ENCODE data around the gene VSTM1. TPM values are rescaled to one million over a fixed set of nuclear protein-coding genes. Genes with fewer than 3 reads are reported as not detected.
"Not testable (repeated sequence)": the region's sequence is repeated elsewhere in the genome, so short reads cannot be mapped to it uniquely, and the experiment has no call there.

VSTM1 gene
- total RNA-seq, 1 donor from 2014 or later: not detected

- DNase-seq (ENCODE audit: low spot score): no peak
Observed at GRCh38 chr19:54073829-54074228, 10.1 kb upstream of the VSTM1 start.

- DNase-seq (ENCODE audit: low spot score): no peak
Observed at GRCh38 chr19:54069470-54069869, 5.8 kb upstream of the VSTM1 start.

DNA sequence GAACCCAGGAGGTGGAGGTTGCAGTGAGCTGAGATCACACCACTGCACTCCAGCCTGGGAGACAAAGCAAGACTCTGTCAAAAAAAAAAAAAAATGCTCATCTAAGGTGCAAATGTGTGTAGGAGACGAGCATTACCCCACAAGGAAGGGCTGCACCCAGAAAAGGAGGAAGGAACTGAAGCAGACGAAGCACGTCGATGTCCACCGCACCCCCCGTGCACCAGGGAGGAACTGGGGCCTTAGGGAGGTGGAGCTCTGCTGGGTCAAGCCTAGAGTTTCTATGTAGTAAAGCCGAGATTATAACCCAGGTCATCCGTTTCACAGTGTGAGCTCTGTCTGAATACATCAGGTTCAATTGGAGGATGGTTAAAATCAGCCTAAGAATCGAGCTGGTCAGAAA is 1.1 kb downstream of the VSTM1 start:
- no peak for DNase-seq (ENCODE audit: low spot score)

DNA sequence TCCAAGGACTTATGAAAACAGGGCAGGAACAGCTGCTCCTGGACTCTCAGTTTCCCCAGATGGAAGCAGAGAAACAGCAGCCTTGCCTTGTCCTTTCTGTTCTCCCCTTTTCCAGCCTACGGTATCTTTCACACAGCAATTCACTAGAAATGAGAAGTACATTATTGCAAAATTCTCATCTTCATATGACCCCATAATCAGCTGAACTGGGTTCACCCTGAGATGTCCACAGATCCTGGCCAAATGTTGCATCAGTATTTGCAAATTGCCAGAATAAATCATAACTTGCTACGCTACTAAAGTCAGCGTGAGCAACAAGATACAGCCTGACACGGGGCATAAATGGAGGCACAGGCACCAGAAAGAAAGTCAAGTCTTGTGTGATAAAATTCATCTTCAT is 16.1 kb downstream of the VSTM1 start:
- no peak for DNase-seq (ENCODE audit: low spot score)

DNA sequence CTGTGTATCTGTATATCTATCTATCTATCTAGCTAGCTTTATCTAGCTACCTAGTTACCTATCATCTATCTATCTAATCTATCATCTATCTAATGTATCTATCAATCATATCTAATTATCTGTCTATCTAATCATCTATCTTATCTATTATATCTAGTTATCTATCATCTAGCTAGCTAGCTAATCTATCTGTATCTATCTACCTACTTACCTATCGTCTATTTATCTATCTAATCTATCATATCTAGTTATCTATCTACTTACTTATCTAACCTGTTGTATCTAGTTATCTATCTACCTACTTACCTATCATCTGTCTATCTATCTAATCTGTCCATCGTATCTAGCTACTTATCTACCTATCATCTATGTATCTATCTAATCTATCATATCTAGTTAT is 17.9 kb downstream of the VSTM1 start:
- DNase-seq (ENCODE audit: low spot score): no peak

- DNase-seq (ENCODE audit: low spot score): no peak
Observed at GRCh38 chr19:54042989-54043388, 20.7 kb downstream of the VSTM1 start.

GRCh38 chr19:54041969-54042606 is 21.6 kb downstream of the VSTM1 start:
- DNase-seq (ENCODE audit: low spot score): no peak

DNA sequence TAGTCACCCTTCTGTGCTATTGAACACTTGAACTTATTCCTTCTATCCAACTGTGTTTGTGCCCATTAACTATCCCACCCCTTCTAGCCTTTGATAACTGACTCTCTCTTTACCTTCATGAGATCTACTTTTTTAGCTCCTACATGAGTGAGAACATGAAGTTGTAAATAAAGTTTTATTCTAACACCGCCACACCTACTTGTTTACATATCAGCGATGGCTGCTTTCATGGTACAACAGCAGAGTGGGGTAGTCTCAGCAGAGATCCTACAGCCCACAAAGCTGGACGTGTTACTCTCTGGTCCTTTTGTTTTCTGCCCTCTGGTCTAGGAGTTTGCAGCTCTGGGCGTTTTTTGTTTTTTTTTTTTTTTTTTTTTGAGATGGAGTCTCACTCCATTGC is 23.7 kb downstream of the VSTM1 start:
- DNase-seq (ENCODE audit: low spot score): no peak

DNA sequence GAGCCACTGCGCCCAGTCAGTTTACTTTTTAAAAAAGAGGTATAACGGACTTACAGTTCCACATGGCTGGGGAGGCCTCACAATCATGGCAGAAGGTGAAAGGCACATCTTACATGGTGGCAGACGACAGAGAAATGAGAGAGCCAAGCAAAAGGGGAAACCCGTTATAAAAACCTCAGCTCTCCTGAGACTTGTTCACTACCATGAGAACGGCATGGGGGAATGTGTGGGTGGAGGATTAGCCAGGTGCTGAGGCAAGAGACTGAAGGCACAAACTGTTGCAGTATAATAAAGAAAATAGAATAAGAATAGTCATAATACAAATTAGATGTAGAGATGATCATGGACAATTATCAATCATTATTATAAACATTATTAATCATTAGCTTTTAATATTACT is 27.2 kb downstream of the VSTM1 start:
- DNase-seq (ENCODE audit: low spot score): not testable (repeated sequence)

GRCh38 chr19:54035215-54036178 is 28.2 kb downstream of the VSTM1 start:
- no peak for DNase-seq (ENCODE audit: low spot score)

DNA sequence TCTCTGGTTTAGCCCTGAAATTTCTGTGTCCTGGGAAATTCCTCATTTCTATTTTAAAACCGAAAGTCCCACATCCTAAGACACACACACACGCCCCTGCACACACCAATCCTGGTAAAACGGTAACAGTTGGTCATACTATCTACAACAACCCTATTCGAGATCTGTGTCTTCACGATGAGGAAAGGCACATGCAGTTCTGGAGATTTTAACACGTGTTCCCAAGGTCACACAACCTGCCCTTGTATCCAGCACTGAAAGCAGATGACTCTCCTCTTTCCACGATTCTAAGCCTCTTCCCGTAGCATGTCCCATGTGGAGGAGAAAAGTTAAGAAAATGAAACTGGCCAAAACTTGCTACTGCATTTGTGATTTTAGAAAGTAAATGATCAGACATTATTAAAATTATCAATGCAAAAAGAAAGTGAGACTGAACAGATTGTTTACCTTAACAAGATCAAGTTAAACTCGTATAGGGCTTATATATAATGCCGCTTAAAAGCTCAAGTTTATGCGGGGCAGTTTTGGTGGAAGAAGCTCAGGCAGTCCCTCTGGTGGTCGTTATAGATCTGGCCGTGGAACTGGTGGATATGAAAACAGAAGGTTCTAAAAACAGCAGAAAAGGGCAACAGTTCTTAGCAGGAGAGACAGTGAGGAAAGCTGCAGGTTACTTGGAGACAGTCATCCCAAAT is 32.7 kb downstream of the VSTM1 start:
- no peak for DNase-seq (ENCODE audit: low spot score)

DNA sequence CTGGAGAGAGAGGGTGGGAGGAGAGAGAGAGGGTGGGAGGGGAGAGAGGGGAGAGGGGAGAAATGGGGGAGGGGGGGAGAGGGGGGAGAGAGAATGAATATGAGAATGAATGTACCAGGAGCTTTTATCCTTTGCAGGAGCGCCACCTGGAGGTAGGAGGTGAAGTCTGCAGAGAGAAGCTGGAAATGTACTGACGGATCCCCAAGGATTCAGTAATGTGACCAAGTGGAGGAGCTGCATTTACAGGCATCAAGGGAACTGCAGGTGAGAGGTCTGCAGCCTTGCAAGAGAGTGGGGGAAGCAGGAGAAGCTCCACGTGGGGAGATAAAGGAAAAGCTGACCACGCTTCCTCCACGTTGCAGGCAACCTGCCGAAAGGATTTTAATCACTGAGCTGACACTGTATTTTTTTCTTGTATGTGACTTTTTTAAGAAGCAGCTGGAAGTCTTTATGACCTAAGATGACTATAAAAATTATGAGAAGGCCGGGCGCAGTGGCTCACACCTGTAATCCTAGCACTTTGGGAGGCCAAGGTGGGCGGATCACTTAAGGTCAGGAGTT is 33.7 kb downstream of the VSTM1 start:
- DNase-seq (ENCODE audit: low spot score): no peak

DNA sequence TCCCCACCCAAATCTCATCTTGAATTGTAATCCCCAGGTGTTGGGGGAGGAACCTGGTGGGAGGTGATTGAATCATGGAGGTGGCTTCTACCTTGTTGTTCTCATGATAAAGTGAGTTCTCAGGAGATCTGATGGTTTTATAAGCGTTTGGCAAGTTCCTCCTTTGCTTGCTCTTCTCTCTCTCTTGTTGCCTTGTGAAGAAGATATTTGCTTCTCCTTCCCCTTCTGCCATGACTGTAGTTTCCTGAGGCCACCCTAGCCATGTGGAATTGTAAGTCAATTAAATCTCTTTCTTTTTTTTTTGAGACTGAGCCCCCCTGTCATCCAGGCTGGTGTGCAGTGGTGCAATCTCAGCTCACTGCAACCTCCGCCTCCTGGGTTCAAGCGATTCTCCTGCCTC is 34.4 kb downstream of the VSTM1 start:
- no peak for DNase-seq (ENCODE audit: low spot score)

DNA sequence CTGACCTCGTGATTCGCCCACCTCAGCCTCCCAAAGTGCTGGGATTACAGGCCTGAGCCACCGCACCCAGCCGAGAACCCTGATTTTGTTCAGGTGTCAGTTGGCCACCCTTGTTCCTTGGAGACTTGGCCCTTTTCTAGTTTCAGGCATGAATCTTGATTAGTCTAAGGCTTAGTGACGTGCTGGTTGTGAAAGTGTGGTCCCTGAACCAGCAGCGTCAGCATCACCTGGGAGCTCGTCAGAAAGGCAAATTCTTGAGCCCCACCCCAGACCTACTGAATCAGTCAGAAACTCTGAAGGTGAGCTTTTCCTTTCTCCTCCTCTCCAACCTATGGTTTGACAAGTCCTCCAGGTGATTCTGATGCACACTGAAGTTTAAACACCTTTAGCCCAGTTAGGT is 37.0 kb downstream of the VSTM1 start:
- no peak for DNase-seq (ENCODE audit: low spot score)

DNA sequence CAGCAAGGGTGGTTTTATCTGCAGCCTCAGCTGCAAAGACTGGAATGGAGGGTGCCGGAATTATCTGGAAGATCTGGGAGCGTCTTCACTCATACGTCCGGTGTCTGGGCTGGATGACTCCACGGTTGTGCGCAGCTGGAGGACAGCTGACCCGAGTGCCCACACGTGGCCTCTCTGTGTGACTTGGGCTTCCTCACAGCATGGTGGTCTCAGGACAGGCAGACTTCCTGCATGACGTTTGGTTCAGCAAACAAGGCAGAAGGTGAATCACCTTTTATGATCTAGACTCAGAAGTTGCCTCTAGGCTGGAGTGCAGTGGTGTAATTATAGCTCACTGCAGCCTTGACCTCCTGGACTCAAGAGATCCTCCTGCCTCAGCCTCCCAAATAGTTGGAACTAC is 39.0 kb downstream of the VSTM1 start:
- no peak for DNase-seq (ENCODE audit: low spot score)

DNA sequence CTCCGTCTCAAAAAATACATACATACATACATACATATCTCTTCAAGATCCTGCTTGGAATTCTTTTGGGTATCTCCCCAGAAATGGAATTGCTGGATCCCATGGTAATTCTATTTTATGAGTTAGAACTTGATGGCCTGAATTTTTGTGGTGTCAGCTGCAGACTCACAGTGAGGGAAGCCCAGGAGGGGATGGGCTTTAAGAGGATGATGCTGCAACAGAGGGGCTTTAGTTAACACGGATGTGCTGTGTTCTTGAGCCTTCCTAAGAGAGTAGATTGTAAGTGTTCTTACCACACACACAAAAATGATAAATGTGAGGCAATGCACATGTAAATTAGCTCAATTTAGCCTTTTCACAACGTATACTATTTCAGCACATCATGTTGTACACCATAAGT is 40.5 kb downstream of the VSTM1 start:
- DNase-seq (ENCODE audit: low spot score): no peak

DNA sequence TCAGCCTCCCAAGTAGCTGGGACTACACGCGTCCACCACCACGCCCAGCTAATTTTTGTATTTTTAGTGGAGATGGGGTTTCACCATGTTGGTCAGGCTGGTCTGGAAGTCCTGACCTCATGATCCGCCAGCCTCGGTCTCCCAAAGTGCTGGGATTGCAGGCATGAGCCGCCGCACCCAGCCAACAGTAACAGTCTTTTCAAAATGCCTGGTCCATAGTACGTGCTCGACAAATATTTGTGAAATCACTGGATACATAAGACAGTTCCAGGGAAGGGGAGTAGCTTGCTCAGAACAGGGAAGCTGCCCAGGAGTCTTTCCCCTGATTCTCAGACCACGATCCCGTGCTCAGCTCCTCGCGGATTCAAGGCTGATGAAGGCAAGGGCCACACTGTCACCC is 41.8 kb downstream of the VSTM1 start:
- no peak for DNase-seq (ENCODE audit: low spot score)

- DNase-seq (ENCODE audit: low spot score): no peak
Observed at GRCh38 chr19:54021363-54021762, 42.3 kb downstream of the VSTM1 start.

DNA sequence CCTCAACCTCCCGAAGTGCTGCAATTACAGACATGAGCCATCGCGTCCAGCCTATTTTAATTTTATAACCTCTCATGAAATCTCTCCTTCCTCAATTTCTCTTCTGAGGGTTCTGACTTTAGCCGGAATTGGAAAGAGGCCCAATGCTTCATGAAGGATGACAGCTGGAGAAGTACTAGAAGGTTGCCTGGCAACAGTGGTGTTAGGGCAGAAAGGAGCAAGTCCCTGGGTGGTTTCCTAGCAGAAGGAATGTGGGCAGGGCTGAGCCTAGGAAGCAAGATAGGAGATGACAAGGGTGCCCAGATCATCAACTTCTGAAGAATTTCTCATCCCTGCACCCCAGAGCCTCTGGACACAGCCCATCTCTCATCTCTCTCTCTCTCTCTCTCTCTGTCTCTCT is 46.4 kb downstream of the VSTM1 start:
- no peak for DNase-seq (ENCODE audit: low spot score)

- DNase-seq (ENCODE audit: low spot score): no peak
Observed at GRCh38 chr19:54014920-54015560, 48.7 kb downstream of the VSTM1 start.

- no peak for DNase-seq (ENCODE audit: low spot score)
Observed at GRCh38 chr19:54013866-54014265, 49.8 kb downstream of the VSTM1 start.

Data from ureter (tissue), 1 donor.